Pancreas (tissue), 10 donors: ENCODE measurements around the gene EGF. TPM values are rescaled to one million over a fixed set of nuclear protein-coding genes. Genes with fewer than 3 reads are reported as not detected.
"Not testable (repeated sequence)": the region's sequence is repeated elsewhere in the genome, so short reads cannot be mapped to it uniquely, and the experiment has no call there.

Experiments used
- ATAC-seq, 4 donors: fragments of 200-7000 bp; cut with Tn5 transposase; one replicate each; pipeline versions ENCODE4 v1.8.0 to v1.9.1; 2020; ENCODE audit warnings: mild to moderate bottlenecking in 4 of 4, moderate library complexity in 4 of 4
- DNase-seq, 6 donors: peaks; one replicate each; pipeline ENCODE4 v3.0.0-alpha.2; 2020
- FAIRE-seq: peaks from 2 replicates; lab custom pipeline; 2012; peaks lifted over from hg19 to GRCh38; lab: Jason Lieb, UNC
- H3K27ac ChIP-seq, 4 donors: fragments of 200-600 bp; sonication (generic); 1 replicate in 3 of 4; 2 replicates in 1 of 4; pipeline versions ENCODE4 v1.5.0 to v1.8.0; 2020
- H3K27me3 ChIP-seq, 4 donors: fragments of 200-600 bp; one replicate each; pipeline ENCODE4 v1.8.0; 2021
- H3K36me3 ChIP-seq, 3 donors: fragments of 200-600 bp; sonication (generic) in 1 of 3; one replicate each; pipeline versions ENCODE4 v1.5.0 to v1.8.0; 2020 to 2021
- H3K4me1 ChIP-seq, 3 donors: fragments of 200-600 bp; one replicate each; pipeline ENCODE4 v1.8.0; 2021
- H3K4me3 ChIP-seq, 4 donors: fragments of 200-600 bp; sonication (generic) in 2 of 4; one replicate each; pipeline versions ENCODE4 v1.5.0 to v1.8.0; 2020 to 2021
- H3K9me3 ChIP-seq, 4 donors: fragments of 200-600 bp; one replicate each; pipeline ENCODE4 v1.8.0; 2021
- CTCF ChIP-seq, 4 donors: fragments of 200-600 bp; sonication (generic) in 3 of 4; IDR thresholded peaks; one replicate each; pipeline versions ENCODE4 v1.5.0 to v1.8.0; 2021; ENCODE audit warnings: antibody characterized with exemption in 4 of 4
- WGBS, 2 donors: extraction: QIAGEN DNeasy Blood & Tissue Kit; methylation state at CpG; one replicate each; pipeline ENCODE4 v1.1.7; 2013; 5-methylcytosine and 5-hydroxymethylcytosine counted together
- intact Hi-C, 3 donors: fragments of 100-400 bp; cut with DNase I; formaldehyde crosslinking; loops; one replicate each; pipeline versions ENCODE4 v1.11.1 to v1.14.2; 2022
- polyA plus RNA-seq, 2 donors: library from polyadenylated mRNA; stranded (reverse); fragments of 200-250 nt; gene quantifications; one replicate each; pipeline ENCODE4 v1.2.3, GENCODE V29; 2013
- total RNA-seq, 6 donors: library from RNA; stranded (reverse); fragmentation: NEBNext Ultra II Directional in 4 of 6; extraction: Animal tissue kit (Norgen Biotek cat#: 25700) in 4 of 6; gene quantifications; one replicate each; pipeline versions ENCODE4 v1.2.1 to v1.2.4, GENCODE V29; 2021 to 2023
- donor health status: healthy with polysubstance abuse.
- donor health status: DM: no; HTN: no; CAD: no; lungs with moderate emphysema.
- donor health status: DM: no; HTN: no; CAD: no.
- donor health status: control.
- donor health status: control.
- donor health status: Bipolar disorder and iron deficiency.
- donor health status: DM: yes; HTN: yes; CAD: no.
- donor health status: DM: no; HTN: no; CAD: no.
- donor health status: DM: no; HTN: no; CAD: no.
- donor health status: DM: yes; HTN: yes; CAD: no.

Gene EGF
- total and polyA plus RNA-seq, 8 donors, result 12.8 to 67.2 (median 23.1) TPM

- TF ChIP-seq CTCF (IDR thresholded peaks at IDR 0.05), result no peak
- no peak for FAIRE-seq
- H3K27me3 ChIP-seq, result no peaks in the 10 kb centered on the region
- ATAC-seq, result no peak
- H3K36me3 ChIP-seq, result no peaks in the 10 kb centered on the region
- no peak overlapping the region for H3K27ac ChIP-seq
- H3K9me3 ChIP-seq, result no peaks in the 10 kb centered on the region
- intact Hi-C loops, result no loop called here
- DNase-seq, result no peak
- 77% methylated on average over 8 of the region's 8 CpGs for WGBS, 2 donors
- H3K4me3 ChIP-seq, result no peak overlapping the region
- no peaks in the 10 kb centered on the region for H3K4me1 ChIP-seq
Observed at GRCh38 chr4:110033355-110034025, 120.8 kb downstream of the EGF start.

GRCh38 chr4:110034026-110034393 lies 121.3 kb downstream of the EGF start:
- FAIRE-seq, result no peak
- WGBS, 2 donors, result 85 to 86% methylated on average over 3 of the region's 3 CpGs
- peak in 1 of 4 donors; percentile 46 for ATAC-seq

GRCh38 chr4:110039164-110039563 lies 126.5 kb downstream of the EGF start:
- H3K27ac ChIP-seq, H3K9me3 ChIP-seq, intact Hi-C loops, H3K36me3 ChIP-seq, H3K27me3 ChIP-seq, H3K4me3 ChIP-seq, ATAC-seq, FAIRE-seq, H3K4me1 ChIP-seq, DNase-seq: not testable (repeated sequence)
- WGBS, 2 donors, result 86 to 90% methylated on average over 11 of the region's 11 CpGs

More at GRCh38 chr4:110034026-110034393, 121.3 kb downstream of the EGF start:
- DNase-seq, result no peak
- intact Hi-C loops, result no loop called here
- Histone ChIP-seq H3K36me3 (no peaks in the 10 kb centered on the region), H3K9me3 (no peaks in the 10 kb centered on the region), H3K4me1 (no peaks in the 10 kb centered on the region), H3K27ac (no peak overlapping the region), H3K4me3 (no peak overlapping the region), H3K27me3 (no peaks in the 10 kb centered on the region)
- no peak for TF ChIP-seq CTCF (IDR thresholded peaks at IDR 0.05)

GRCh38 chr4:110041735-110042134 lies 129.1 kb downstream of the EGF start:
- WGBS, 2 donors, result 23 to 27% methylated on average over 1 of the region's 1 CpG
- no peak for ATAC-seq
- Histone ChIP-seq H3K36me3 (no peaks in the 10 kb centered on the region), H3K27me3 (no peaks in the 10 kb centered on the region), H3K9me3 (no peaks in the 10 kb centered on the region), H3K4me3 (no peak overlapping the region), H3K27ac (no peak overlapping the region), H3K4me1 (no peaks in the 10 kb centered on the region)
- no peak for FAIRE-seq
- no peak for DNase-seq
- no peak for TF ChIP-seq CTCF (IDR thresholded peaks at IDR 0.05)
- intact Hi-C loops, result no loop called here

- no peak overlapping the region for H3K27ac ChIP-seq
- 54 to 57% methylated on average over 13 of the region's 13 CpGs for WGBS, 2 donors
- no peaks in the 10 kb centered on the region for H3K27me3 ChIP-seq
- no peak overlapping the region for H3K4me3 ChIP-seq
- intact Hi-C loops, result no loop called here
- ATAC-seq (no peak), DNase-seq (no peak), FAIRE-seq (no peak)
- no peaks in the 10 kb centered on the region for H3K9me3 ChIP-seq
- H3K36me3 ChIP-seq, result no peaks in the 10 kb centered on the region
- no peaks in the 10 kb centered on the region for H3K4me1 ChIP-seq
- TF ChIP-seq CTCF (IDR thresholded peaks at IDR 0.05), result no peak
Observed at GRCh38 chr4:110042545-110043517, 130.1 kb downstream of the EGF start.
